ENCODE results near the gene MGAT3. TPM values are rescaled to one million over a fixed set of nuclear protein-coding genes. Genes with fewer than 3 reads are reported as not detected.

MGAT3 gene
- total RNA-seq, 4 donors from 2014 or later, result 0.45 to 1.6 (median 0.90) TPM

DNA sequence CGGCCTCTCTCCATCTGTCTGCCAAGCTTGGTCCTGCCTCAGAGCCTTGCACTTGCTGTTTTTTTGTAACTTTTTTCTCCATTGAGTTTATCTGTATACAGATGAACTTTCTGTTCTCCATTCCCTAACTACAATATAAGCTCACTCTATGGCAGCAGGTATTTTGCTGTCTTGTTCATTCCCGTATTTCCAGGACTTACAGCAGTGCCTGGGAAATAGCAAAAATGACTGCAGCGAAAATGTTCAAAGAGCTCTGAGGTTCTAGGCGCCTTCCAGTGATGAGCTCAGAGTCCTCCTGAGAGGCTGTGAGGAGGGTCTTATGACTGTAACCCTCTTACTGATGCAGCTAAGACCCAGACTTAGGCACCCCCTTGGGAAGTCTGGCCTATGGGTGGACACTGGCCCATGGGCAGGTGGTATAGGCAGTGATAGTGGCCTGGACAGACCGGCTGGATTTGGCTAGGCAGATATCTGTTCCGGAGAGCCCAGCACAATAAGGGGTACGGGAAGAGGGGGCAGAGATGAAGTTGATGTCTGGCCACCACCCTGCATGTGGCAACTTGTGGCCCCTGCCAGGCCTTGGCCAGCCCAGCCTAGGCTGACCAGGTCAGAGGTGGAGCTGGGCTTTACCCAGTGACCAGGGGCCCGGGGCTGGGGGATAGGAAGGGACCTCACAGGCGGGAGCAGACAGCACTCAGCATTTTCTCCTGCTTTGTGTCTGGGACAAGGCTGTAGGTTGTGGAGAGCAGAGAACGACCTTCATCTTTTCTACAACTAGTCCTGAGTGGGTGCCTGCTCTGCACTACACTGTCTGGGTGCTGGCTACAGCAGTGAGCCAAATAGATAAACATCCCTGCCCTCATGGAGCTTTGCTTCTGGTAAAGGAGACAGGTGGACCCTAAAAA is 68.2 kb downstream of the MGAT3 start:
- 81 to 87% methylated on average over 7 to 10 of the region's 10 CpGs for WGBS, 2 donors
- Histone ChIP-seq H3K27ac (no peak overlapping the region), H3K9me3 (no peaks in the 10 kb centered on the region), H3K36me3 (peaks cover 29 to 48% of the 10 kb centered on the region in 2 donors), H3K27me3 (no peaks in the 10 kb centered on the region), H3K4me3 (replicated peaks in 1 of 3) (no peak overlapping the region), H3K4me1 (peaks cover 45 to 62% of the 10 kb centered on the region in 2 donors)
- DNase-seq, result no peak
- TF ChIP-seq, protein P1, sequence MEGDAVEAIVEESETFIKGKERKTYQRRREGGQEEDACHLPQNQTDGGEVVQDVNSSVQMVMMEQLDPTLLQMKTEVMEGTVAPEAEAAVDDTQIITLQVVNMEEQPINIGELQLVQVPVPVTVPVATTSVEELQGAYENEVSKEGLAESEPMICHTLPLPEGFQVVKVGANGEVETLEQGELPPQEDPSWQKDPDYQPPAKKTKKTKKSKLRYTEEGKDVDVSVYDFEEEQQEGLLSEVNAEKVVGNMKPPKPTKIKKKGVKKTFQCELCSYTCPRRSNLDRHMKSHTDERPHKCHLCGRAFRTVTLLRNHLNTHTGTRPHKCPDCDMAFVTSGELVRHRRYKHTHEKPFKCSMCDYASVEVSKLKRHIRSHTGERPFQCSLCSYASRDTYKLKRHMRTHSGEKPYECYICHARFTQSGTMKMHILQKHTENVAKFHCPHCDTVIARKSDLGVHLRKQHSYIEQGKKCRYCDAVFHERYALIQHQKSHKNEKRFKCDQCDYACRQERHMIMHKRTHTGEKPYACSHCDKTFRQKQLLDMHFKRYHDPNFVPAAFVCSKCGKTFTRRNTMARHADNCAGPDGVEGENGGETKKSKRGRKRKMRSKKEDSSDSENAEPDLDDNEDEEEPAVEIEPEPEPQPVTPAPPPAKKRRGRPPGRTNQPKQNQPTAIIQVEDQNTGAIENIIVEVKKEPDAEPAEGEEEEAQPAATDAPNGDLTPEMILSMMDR (IDR thresholded peaks at IDR 0.05), result no peak
- no peak for TF ChIP-seq POLR2A (IDR thresholded peaks at IDR 0.05)
- intact Hi-C loops (cut with DNase I), result loop anchor here (5.0 to 10.0 kb wide), 4 partner anchors 33 to 353 kb away; partner anchors contain the start of genes PDGFB and SYNGR1

DNA sequence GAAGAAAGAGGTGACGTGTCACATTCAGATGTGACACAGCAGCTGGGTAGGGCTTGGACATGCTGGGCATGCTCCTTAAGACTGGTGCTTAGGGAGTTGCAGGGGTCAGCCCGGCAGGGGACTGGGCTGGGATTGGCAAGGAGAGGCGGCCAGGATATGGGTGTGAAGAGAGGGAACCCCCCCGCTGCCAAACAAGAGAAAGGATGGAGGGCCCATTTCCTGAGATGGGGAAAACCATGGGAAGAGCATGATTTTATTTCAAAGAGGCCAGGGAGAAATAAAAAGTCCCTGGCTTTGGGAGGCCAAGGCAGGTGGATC is 68.8 kb downstream of the MGAT3 start:
- WGBS, 2 donors, result 68 to 82% methylated on average over 4 of the region's 4 CpGs
- intact Hi-C loops (cut with DNase I), result loop anchor here (5.0 to 10.0 kb wide), 4 partner anchors 33 to 353 kb away; partner anchors contain the start of genes PDGFB and SYNGR1
- H3K27me3 ChIP-seq, result no peaks in the 10 kb centered on the region
- no peak overlapping the region for H3K4me3 ChIP-seq (replicated peaks in 1 of 3)
- H3K4me1 ChIP-seq, result peaks cover 48 to 65% of the 10 kb centered on the region in 2 donors
- peaks cover 29 to 48% of the 10 kb centered on the region in 2 donors for H3K36me3 ChIP-seq
- H3K27ac ChIP-seq, result no peak overlapping the region
- TF ChIP-seq, protein P1 (IDR thresholded peaks at IDR 0.05), result no peak
- no peak for TF ChIP-seq POLR2A (IDR thresholded peaks at IDR 0.05)
- DNase-seq, result no peak
- H3K9me3 ChIP-seq, result no peaks in the 10 kb centered on the region

DNA sequence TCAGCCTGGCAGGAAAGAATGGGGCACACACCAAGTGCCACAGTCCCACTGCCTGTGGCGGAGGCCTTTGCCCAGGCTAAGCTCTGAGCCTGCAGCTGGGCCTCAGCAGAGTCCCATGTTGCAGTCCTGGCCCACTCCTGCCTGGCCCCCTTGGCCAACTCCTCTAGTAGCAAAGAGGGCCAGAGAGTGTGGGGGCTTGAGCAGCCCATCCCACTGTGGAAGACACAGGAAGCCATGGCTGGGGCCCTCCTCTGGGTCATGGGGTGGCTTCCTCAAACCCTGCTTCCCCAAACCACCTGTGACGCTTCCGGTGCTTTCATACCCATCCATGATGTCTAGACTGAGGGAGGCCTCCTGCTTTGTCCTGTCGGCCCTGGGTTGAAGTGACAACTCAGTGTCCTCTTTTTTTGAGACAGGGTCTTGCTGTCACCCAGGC is 69.9 kb downstream of the MGAT3 start:
- no peaks in the 10 kb centered on the region for H3K27me3 ChIP-seq
- no peaks in the 10 kb centered on the region for H3K9me3 ChIP-seq
- WGBS, 2 donors, result 84 to 88% methylated on average over 4 of the region's 4 CpGs
- H3K27ac ChIP-seq, result no peak overlapping the region
- no peak for DNase-seq
- no peak for TF ChIP-seq POLR2A (IDR thresholded peaks at IDR 0.05)
- TF ChIP-seq, protein P1 (IDR thresholded peaks at IDR 0.05), result no peak
- H3K4me1 ChIP-seq, result peaks cover 51 to 70% of the 10 kb centered on the region in 2 donors
- intact Hi-C loops (cut with DNase I), result loop anchor here (5.0 to 10.0 kb wide), 4 partner anchors 34 to 354 kb away; partner anchors contain the start of genes PDGFB and SYNGR1
- no peak overlapping the region for H3K4me3 ChIP-seq (replicated peaks in 1 of 3)
- H3K36me3 ChIP-seq, result peaks cover 23 to 37% of the 10 kb centered on the region in 2 donors

GRCh38 chr22:39527481-39527961 is 70.7 kb downstream of the MGAT3 start:
- H3K4me3 ChIP-seq (replicated peaks in 1 of 3), result no peak overlapping the region
- DNase-seq, result peak; percentile 38 to 43
- TF ChIP-seq, protein P1 (IDR thresholded peaks at IDR 0.05), result no peak
- no peak for TF ChIP-seq POLR2A (IDR thresholded peaks at IDR 0.05)
- peaks cover 15 to 29% of the 10 kb centered on the region in 2 donors for H3K36me3 ChIP-seq
- peaks cover 46 to 64% of the 10 kb centered on the region in 2 donors for H3K4me1 ChIP-seq
- no peaks in the 10 kb centered on the region for H3K9me3 ChIP-seq
- WGBS, 2 donors, result 67 to 75% methylated on average over 6 of the region's 6 CpGs
- H3K27me3 ChIP-seq, result no peaks in the 10 kb centered on the region
- intact Hi-C loops (cut with DNase I), result loop anchor here (5.0 to 10.0 kb wide), 4 partner anchors 35 to 355 kb away; partner anchors contain the start of genes PDGFB and SYNGR1
- peak overlapping the region in 1 of 3 donors; percentile 36 for H3K27ac ChIP-seq

Measured in thyroid gland (tissue), 4 donors.